HEK293 (cell line): ENCODE results near the gene ADSL.

Experiments used
- CTCF ChIA-PET: fragments of 350-600 bp; formaldehyde crosslinking; extraction: SDS; loops from one replicate; lab custom pipeline; 2021; ENCODE audit warnings: antibody characterized with exemption; lab: Yijun Ruan, JAX
- POLR2A ChIA-PET: fragments of 300-600 bp; formaldehyde crosslinking; extraction: SDS; loops from one replicate; lab custom pipeline; 2020; ENCODE audit warnings: antibody characterized with exemption, inconsistent platforms; lab: Yijun Ruan, JAX
- H3K27ac ChIP-seq: fragments of 200-500 bp; sonication (Bioruptor generic); 2 replicates; pipeline ENCODE4 v1.5.1; 2014; ENCODE audit warnings: low read depth, low read length, control low read depth, inconsistent platforms; ENCODE audit errors: extremely low read depth
- H3K36me3 ChIP-seq, 2 experiments: fragments of 200-500 bp in 1 of 2; sonication (Bioruptor generic) in 1 of 2; 1 replicate in 1 of 2; 2 replicates in 1 of 2; pipeline ENCODE4 v1.5.1; 2014 to 2017; ENCODE audit warnings: inconsistent platforms in 2 of 2, low read length in 2 of 2; ENCODE audit not compliant: control insufficient read depth in 2 of 2, insufficient read depth in 1 of 2
- H3K4me1 ChIP-seq: fragments of 200-500 bp; sonication (Bioruptor generic); 2 replicates; pipeline ENCODE4 v1.5.1; 2014; ENCODE audit warnings: mild to moderate bottlenecking, low read length, inconsistent platforms; ENCODE audit not compliant: control insufficient read depth, insufficient read depth
- H3K4me3 ChIP-seq: 2 replicates; pipeline ENCODE4 v1.5.1; 2011; ENCODE audit warnings: low read depth, mild to moderate bottlenecking, control low read depth, low read length, moderate library complexity
- H3K9me3 ChIP-seq: fragments of 200-500 bp; sonication (Bioruptor generic); 2 replicates; pipeline ENCODE4 v1.5.1; 2014; ENCODE audit warnings: low read depth, low read length, inconsistent platforms; ENCODE audit not compliant: control insufficient read depth, insufficient read depth
- BCL6B ChIP-seq: fragments of 450-650 bp; formaldehyde crosslinking; IDR thresholded peaks from 2 replicates; pipeline ENCODE4 v1.5.1; 2017; ENCODE audit warnings: missing biosample characterization, missing genetic modification characterization
- ELK4 ChIP-seq: IDR thresholded peaks from 2 replicates; pipeline ENCODE4 v1.6.1; 2011; ENCODE audit warnings: mild to moderate bottlenecking, low read depth, low read length, borderline replicate concordance
- HOXC10 ChIP-seq: sonication (generic); formaldehyde crosslinking; IDR thresholded peaks from 2 replicates; pipeline ENCODE4 v1.8.1; 2023; ENCODE audit warnings: mild to moderate bottlenecking, missing genetic modification reagents
- IKZF3 ChIP-seq: fragments of 450-650 bp; IDR thresholded peaks from 2 replicates; pipeline ENCODE4 v1.5.0; 2018; ENCODE audit warnings: missing biosample characterization, mild to moderate bottlenecking, missing genetic modification characterization, moderate library complexity
- OVOL3 ChIP-seq: fragments of 450-650 bp; formaldehyde crosslinking; IDR thresholded peaks from 2 replicates; pipeline ENCODE4 v1.5.1; 2016; ENCODE audit warnings: missing biosample characterization, missing genetic modification characterization
- SP3 ChIP-seq: fragments of 450-650 bp; formaldehyde crosslinking; IDR thresholded peaks from 2 replicates; pipeline ENCODE4 v1.5.1; 2016; ENCODE audit warnings: missing biosample characterization, missing genetic modification characterization
- SP7 ChIP-seq: fragments of 450-650 bp; formaldehyde crosslinking; IDR thresholded peaks from 2 replicates; pipeline ENCODE4 v1.5.1; 2016; ENCODE audit warnings: missing biosample characterization, missing genetic modification characterization
- YY2 ChIP-seq: fragments of 450-650 bp; formaldehyde crosslinking; IDR thresholded peaks from 2 replicates; pipeline ENCODE4 v1.5.1; 2016; ENCODE audit warnings: missing biosample characterization, missing genetic modification characterization
- ZBTB1 ChIP-seq: fragments of 450-650 bp; formaldehyde crosslinking; IDR thresholded peaks from 2 replicates; pipeline ENCODE4 v1.5.1; 2016; ENCODE audit warnings: missing biosample characterization, missing genetic modification characterization
- ZBTB8A ChIP-seq: fragments of 450-650 bp; formaldehyde crosslinking; IDR thresholded peaks from 2 replicates; pipeline ENCODE4 v1.5.1; 2016; ENCODE audit warnings: missing biosample characterization, missing genetic modification characterization
- ZEB2 ChIP-seq: fragments of 450-650 bp; formaldehyde crosslinking; IDR thresholded peaks from 2 replicates; pipeline ENCODE4 v1.5.1; 2016; ENCODE audit warnings: missing biosample characterization, missing genetic modification characterization
- ZFP37 ChIP-seq: fragments of 450-650 bp; formaldehyde crosslinking; IDR thresholded peaks from 2 replicates; pipeline ENCODE4 v1.5.1; 2016; ENCODE audit warnings: missing biosample characterization, missing genetic modification characterization
- ZNF112 ChIP-seq: fragments of 450-650 bp; formaldehyde crosslinking; IDR thresholded peaks from 2 replicates; pipeline ENCODE4 v1.5.0; 2017; ENCODE audit warnings: missing biosample characterization, missing genetic modification characterization
- ZNF132 ChIP-seq: fragments of 450-650 bp; formaldehyde crosslinking; IDR thresholded peaks from 2 replicates; pipeline ENCODE4 v1.5.1; 2017; ENCODE audit warnings: missing biosample characterization, missing genetic modification characterization, borderline replicate concordance
- ZNF140 ChIP-seq: fragments of 450-650 bp; formaldehyde crosslinking; IDR thresholded peaks from 2 replicates; pipeline ENCODE4 v1.5.1; 2016; ENCODE audit warnings: missing biosample characterization, missing genetic modification characterization
- ZNF146 ChIP-seq: fragments of 450-650 bp; formaldehyde crosslinking; IDR thresholded peaks from 2 replicates; pipeline ENCODE4 v1.5.1; 2016; ENCODE audit warnings: missing biosample characterization, missing genetic modification characterization
- ZNF19 ChIP-seq: fragments of 450-650 bp; formaldehyde crosslinking; IDR thresholded peaks from 2 replicates; pipeline ENCODE4; 2016; ENCODE audit warnings: missing biosample characterization, missing genetic modification characterization, low read depth
- ZNF221 ChIP-seq: fragments of 450-650 bp; formaldehyde crosslinking; IDR thresholded peaks from 2 replicates; pipeline ENCODE4 v1.5.1; 2017; ENCODE audit warnings: missing biosample characterization, missing genetic modification characterization, borderline replicate concordance
- ZNF292 ChIP-seq: fragments of 450-650 bp; formaldehyde crosslinking; IDR thresholded peaks from 2 replicates; pipeline ENCODE4 v1.5.1; 2016; ENCODE audit warnings: low read depth, missing biosample characterization, missing genetic modification characterization, borderline replicate concordance
- ZNF324 ChIP-seq: fragments of 450-650 bp; formaldehyde crosslinking; IDR thresholded peaks from 2 replicates; pipeline ENCODE4 v1.5.1; 2016; ENCODE audit warnings: missing biosample characterization, missing genetic modification characterization
- ZNF362 ChIP-seq: fragments of 450-650 bp; formaldehyde crosslinking; IDR thresholded peaks from 2 replicates; pipeline ENCODE4 v1.5.1; 2016; ENCODE audit warnings: missing biosample characterization, missing genetic modification characterization
- ZNF37A ChIP-seq: fragments of 450-650 bp; IDR thresholded peaks from 2 replicates; pipeline ENCODE4 v1.5.1; 2018; ENCODE audit warnings: missing biosample characterization, missing genetic modification characterization
- ZNF449 ChIP-seq: fragments of 450-650 bp; formaldehyde crosslinking; IDR thresholded peaks from 2 replicates; pipeline ENCODE4 v1.5.1; 2017; ENCODE audit warnings: missing biosample characterization, mild to moderate bottlenecking, missing genetic modification characterization, moderate library complexity
- ZNF473 ChIP-seq: fragments of 450-650 bp; formaldehyde crosslinking; IDR thresholded peaks from 2 replicates; pipeline ENCODE4 v1.5.1; 2017; ENCODE audit warnings: missing biosample characterization, missing genetic modification characterization
- ZNF488 ChIP-seq: fragments of 450-650 bp; formaldehyde crosslinking; IDR thresholded peaks from 2 replicates; pipeline ENCODE4 v1.5.1; 2016; ENCODE audit warnings: missing biosample characterization, missing genetic modification characterization
- ZNF501 ChIP-seq: fragments of 450-650 bp; formaldehyde crosslinking; IDR thresholded peaks from 2 replicates; pipeline ENCODE4 v1.5.1; 2016; ENCODE audit warnings: missing biosample characterization, missing genetic modification characterization
- ZNF510 ChIP-seq: fragments of 450-650 bp; formaldehyde crosslinking; IDR thresholded peaks from 2 replicates; pipeline ENCODE4 v1.5.1; 2018; ENCODE audit warnings: mild to moderate bottlenecking, missing genetic modification characterization, missing biosample characterization; ENCODE audit not compliant: insufficient replicate concordance
- ZNF555 ChIP-seq: fragments of 450-650 bp; formaldehyde crosslinking; conservative IDR thresholded peaks from 2 replicates; pipeline ENCODE4 v1.5.1; 2017; ENCODE audit warnings: missing biosample characterization, mild to moderate bottlenecking, missing genetic modification characterization, inconsistent platforms
- ZNF561 ChIP-seq: fragments of 450-650 bp; IDR thresholded peaks from 2 replicates; pipeline ENCODE4 v1.5.1; 2018; ENCODE audit warnings: missing biosample characterization, missing genetic modification characterization, borderline replicate concordance
- ZNF610 ChIP-seq: fragments of 450-650 bp; formaldehyde crosslinking; IDR thresholded peaks from 2 replicates; pipeline ENCODE4 v1.5.1; 2016; ENCODE audit warnings: missing biosample characterization, missing genetic modification characterization, borderline replicate concordance
- ZNF692 ChIP-seq: fragments of 450-650 bp; formaldehyde crosslinking; IDR thresholded peaks from 2 replicates; pipeline ENCODE4 v1.5.1; 2016; ENCODE audit warnings: missing biosample characterization, missing genetic modification characterization
- ZNF785 ChIP-seq: fragments of 450-650 bp; formaldehyde crosslinking; IDR thresholded peaks from 2 replicates; pipeline ENCODE4 v1.5.1; 2016; ENCODE audit warnings: missing biosample characterization, missing genetic modification characterization

ADSL gene

GRCh38 chr22:40313007-40313406 is 33.3 kb upstream of the ADSL start:
- TF ChIP-seq ZNF555, result no peak
- TF ChIP-seq ZNF221 (tag by site-specific recombination), result no peak
- TF ChIP-seq HOXC10 (CRISPR knock-in tag), result no peak
- TF ChIP-seq ZNF362, result no peak
- TF ChIP-seq ZNF132, result no peak
- no peak for TF ChIP-seq ZNF140
- no peak for TF ChIP-seq ZNF146
- TF ChIP-seq ZNF449 (tag by site-specific recombination), result no peak
- no peak for TF ChIP-seq ZFP37 (tag by site-specific recombination)
- no peak for TF ChIP-seq ZNF610 (tag by site-specific recombination)
- TF ChIP-seq ZNF785 (tag by site-specific recombination), result no peak
- no peak for TF ChIP-seq SP7
- TF ChIP-seq ZNF324, result no peak
- no peak for TF ChIP-seq ZNF37A
- TF ChIP-seq ZNF692, result no peak
- no peak for TF ChIP-seq ZNF501 (tag by site-specific recombination)
- no peak for TF ChIP-seq BCL6B (tag by site-specific recombination)
- no peak for TF ChIP-seq ZNF488 (tag by site-specific recombination)
- TF ChIP-seq ZNF292, result no peak
- H3K27ac ChIP-seq, result no peak overlapping the region
- POLR2A ChIA-PET, result no interaction called here
- peaks cover 52 to 94% of the 10 kb centered on the region in 2 experiments for H3K36me3 ChIP-seq
- H3K4me1 ChIP-seq, result peaks cover 3% of the 10 kb centered on the region; the same call in 1 of the 2 replicates
- H3K4me3 ChIP-seq, result no peak overlapping the region
- CTCF ChIA-PET, result interaction anchor here (0.5 to 0.6 kb wide), 2 partner anchors 9 to 12 kb away, joined by 3 read pairs; no protein-coding TSS in a partner anchor
- no peaks in the 10 kb centered on the region for H3K9me3 ChIP-seq

- ChIA-PET CTCF (no interaction called here), POLR2A (no interaction called here)
- H3K27ac ChIP-seq, result no peak overlapping the region
- H3K4me3 ChIP-seq, result no peak overlapping the region
- H3K4me1 ChIP-seq, result peaks cover 3% of the 10 kb centered on the region; the same call in 1 of the 2 replicates
- H3K9me3 ChIP-seq, result no peaks in the 10 kb centered on the region
- H3K36me3 ChIP-seq, result peaks cover 49 to 88% of the 10 kb centered on the region in 2 experiments
- TF ChIP-seq SP3 (no peak), ZEB2 (tag by site-specific recombination) (no peak), ZBTB8A (tag by site-specific recombination) (no peak), ZNF19 (tag by site-specific recombination) (no peak), ZNF473 (no peak), YY2 (tag by site-specific recombination) (no peak), ZBTB1 (tag by site-specific recombination) (no peak), ELK4 (no peak), ZNF146 (no peak), ZNF112 (tag by site-specific recombination) (no peak), ZNF140 (no peak), ZNF510 (no peak), IKZF3 (no peak), OVOL3 (tag by site-specific recombination) (no peak), ZNF561 (no peak)
These were observed 32.3 kb upstream of the ADSL start for GRCh38 chr22:40314041-40314440.
